Measurements from ENCODE around the gene UNC5B.

DNA sequence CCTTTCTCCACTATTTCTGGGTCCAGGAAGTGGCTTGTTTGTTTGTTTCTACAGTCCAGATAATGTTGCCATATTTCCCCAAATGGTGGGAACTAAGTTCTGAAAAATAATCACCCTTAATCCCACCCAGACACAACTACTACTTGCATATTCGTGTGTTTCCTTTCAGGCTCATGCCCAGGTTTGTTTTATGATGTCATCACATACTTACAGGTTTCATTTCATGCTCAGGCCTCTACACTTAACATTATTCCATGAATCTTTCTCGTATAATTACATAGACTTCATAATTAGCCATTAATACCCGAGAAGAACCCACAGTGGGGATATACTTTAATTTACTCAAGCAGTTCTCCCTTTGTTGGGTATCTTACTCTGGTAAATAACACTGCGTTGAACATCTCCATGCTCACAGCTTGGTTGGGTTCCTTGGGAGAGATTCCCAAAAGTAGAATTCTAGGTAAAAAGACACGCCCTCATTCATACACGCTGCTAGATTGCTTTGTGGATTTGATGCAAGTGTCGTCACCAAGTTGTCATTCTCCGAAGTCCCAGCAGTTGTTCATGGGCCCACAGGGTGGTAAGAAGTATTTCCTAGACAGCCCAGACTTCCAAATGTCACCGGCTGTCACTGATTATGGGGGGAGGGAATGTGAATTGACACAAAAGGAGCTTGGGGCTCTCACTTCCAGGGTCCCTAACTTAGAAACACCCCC is 42.6 kb downstream of the UNC5B start:
- TF ChIP-seq POLR2A (IDR thresholded peaks at IDR 0.05): no peak
- TF ChIP-seq EP300 (IDR thresholded peaks at IDR 0.05): no peak

Measured in upper lobe of left lung (tissue), 4 donors.